Measurements from ENCODE around the gene CSGALNACT2. TPM values are rescaled to one million over a fixed set of nuclear protein-coding genes. Genes with fewer than 3 reads are reported as not detected.

The CSGALNACT2 gene
- polyA plus RNA-seq, 2 donors: 2.0 to 3.4 TPM

DNA sequence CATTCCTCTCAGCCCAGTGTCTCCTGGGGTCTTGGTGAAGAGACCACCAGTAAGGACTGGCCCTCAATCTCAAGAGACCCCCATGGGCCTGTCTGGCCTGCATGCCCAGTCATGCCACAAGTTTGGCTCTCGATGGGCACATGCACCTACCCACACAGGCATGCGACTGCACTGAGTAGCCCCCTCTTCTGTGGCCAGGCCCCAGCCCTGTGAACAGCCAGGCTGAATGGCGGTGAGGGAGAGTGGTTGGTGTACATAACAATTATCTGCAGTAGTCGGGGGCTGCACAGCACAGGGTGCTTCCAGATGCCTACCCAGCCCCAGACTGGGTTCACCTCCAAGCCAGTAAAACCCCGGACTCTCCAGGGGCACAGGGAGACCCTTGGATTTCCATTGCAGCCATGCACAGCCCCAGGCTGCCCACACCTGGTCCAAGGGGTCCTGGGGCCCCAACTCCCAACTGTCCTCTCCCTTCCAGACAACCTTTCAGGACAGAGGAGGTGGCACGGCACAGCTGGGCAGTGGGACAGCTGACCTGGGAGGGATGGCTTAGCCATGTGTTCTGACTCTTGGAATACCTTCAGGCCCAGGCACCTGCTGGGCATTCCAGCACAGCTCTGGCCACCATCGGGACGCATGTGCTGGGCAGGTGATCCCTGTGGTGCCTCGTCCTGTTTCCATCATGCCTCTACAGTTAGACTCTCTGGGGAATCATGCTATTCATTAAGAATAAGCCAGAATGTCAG, 21.0 kb upstream of the CSGALNACT2 start:
- Histone ChIP-seq H3K4me3 (ENCODE audit: low read depth in 1 of 2, low read length in 2 of 2) (no peak overlapping the region), H3K9me3 (ENCODE audit: control insufficient read depth in 2 of 2, insufficient read depth in 1 of 2, low read depth in 1 of 2, low read length in 1 of 2) (no peaks in the 10 kb centered on the region), H3K27me3 (ENCODE audit: control insufficient read depth in 1 of 2, insufficient read depth in 2 of 2, low read length in 2 of 2) (no peaks in the 10 kb centered on the region), H3K27ac (ENCODE audit: low read depth in 2 of 2, low read length in 1 of 2) (no peak overlapping the region), H3K4me1 (ENCODE audit: control insufficient read depth in 2 of 2, insufficient read depth in 2 of 2, low read length in 1 of 2) (no peaks in the 10 kb centered on the region), H3K36me3 (ENCODE audit: control insufficient read depth in 2 of 2, insufficient read depth in 2 of 2, low read length in 1 of 2) (no peaks in the 10 kb centered on the region)
- WGBS, 2 donors: 72 to 75% methylated on average over 9 of the region's 9 CpGs

GRCh38 chr10:43117777-43118583, 20.3 kb upstream of the CSGALNACT2 start:
- Histone ChIP-seq H3K27ac (ENCODE audit: low read depth in 2 of 2, low read length in 1 of 2) (no peak overlapping the region), H3K36me3 (ENCODE audit: control insufficient read depth in 2 of 2, insufficient read depth in 2 of 2, low read length in 1 of 2) (no peaks in the 10 kb centered on the region), H3K4me3 (ENCODE audit: low read depth in 1 of 2, low read length in 2 of 2) (no peak overlapping the region), H3K27me3 (ENCODE audit: control insufficient read depth in 1 of 2, insufficient read depth in 2 of 2, low read length in 2 of 2) (no peaks in the 10 kb centered on the region), H3K4me1 (ENCODE audit: control insufficient read depth in 2 of 2, insufficient read depth in 2 of 2, low read length in 1 of 2) (no peaks in the 10 kb centered on the region), H3K9me3 (ENCODE audit: control insufficient read depth in 2 of 2, insufficient read depth in 1 of 2, low read depth in 1 of 2, low read length in 1 of 2) (no peaks in the 10 kb centered on the region)
- 86 to 87% methylated on average over 18 of the region's 18 CpGs for WGBS, 2 donors

GRCh38 chr10:43118631-43119415, 19.4 kb upstream of the CSGALNACT2 start:
- no peak overlapping the region for H3K4me3 ChIP-seq (ENCODE audit: low read depth in 1 of 2, low read length in 2 of 2)
- H3K36me3 ChIP-seq (ENCODE audit: control insufficient read depth in 2 of 2, insufficient read depth in 2 of 2, low read length in 1 of 2): no peaks in the 10 kb centered on the region
- H3K27ac ChIP-seq (ENCODE audit: low read depth in 2 of 2, low read length in 1 of 2): no peak overlapping the region
- H3K4me1 ChIP-seq (ENCODE audit: control insufficient read depth in 2 of 2, insufficient read depth in 2 of 2, low read length in 1 of 2): no peaks in the 10 kb centered on the region
- WGBS, 2 donors: 82 to 85% methylated on average over 19 of the region's 19 CpGs
- H3K27me3 ChIP-seq (ENCODE audit: control insufficient read depth in 1 of 2, insufficient read depth in 2 of 2, low read length in 2 of 2): no peaks in the 10 kb centered on the region
- no peaks in the 10 kb centered on the region for H3K9me3 ChIP-seq (ENCODE audit: control insufficient read depth in 2 of 2, insufficient read depth in 1 of 2, low read depth in 1 of 2, low read length in 1 of 2)

DNA sequence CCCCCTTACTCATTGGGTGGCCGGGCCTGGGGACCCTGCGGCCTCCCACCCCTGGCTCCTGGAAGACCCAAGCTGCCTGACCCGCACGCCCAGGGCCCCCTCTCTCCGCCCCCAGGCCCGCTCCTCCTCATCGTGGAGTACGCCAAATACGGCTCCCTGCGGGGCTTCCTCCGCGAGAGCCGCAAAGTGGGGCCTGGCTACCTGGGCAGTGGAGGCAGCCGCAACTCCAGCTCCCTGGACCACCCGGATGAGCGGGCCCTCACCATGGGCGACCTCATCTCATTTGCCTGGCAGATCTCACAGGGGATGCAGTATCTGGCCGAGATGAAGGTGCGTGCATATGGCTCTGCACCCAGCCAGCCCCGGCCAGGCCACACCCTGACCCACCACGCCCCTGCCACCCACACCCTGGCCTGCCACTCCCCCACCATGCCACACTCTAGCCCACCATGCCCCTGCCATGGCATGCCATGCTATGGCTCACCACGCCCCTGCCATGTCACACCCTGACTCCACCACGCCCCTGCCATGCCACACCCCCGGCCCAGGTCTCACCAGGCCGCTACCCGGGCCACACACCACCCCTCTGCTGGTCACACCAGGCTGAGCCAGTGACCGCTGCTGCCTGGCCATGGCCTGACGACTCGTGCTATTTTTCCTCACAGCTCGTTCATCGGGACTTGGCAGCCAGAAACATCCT, 18.7 kb upstream of the CSGALNACT2 start:
- Histone ChIP-seq H3K4me3 (ENCODE audit: low read depth in 1 of 2, low read length in 2 of 2) (no peak overlapping the region), H3K4me1 (ENCODE audit: control insufficient read depth in 2 of 2, insufficient read depth in 2 of 2, low read length in 1 of 2) (no peaks in the 10 kb centered on the region), H3K27me3 (ENCODE audit: control insufficient read depth in 1 of 2, insufficient read depth in 2 of 2, low read length in 2 of 2) (no peaks in the 10 kb centered on the region), H3K27ac (ENCODE audit: low read depth in 2 of 2, low read length in 1 of 2) (no peak overlapping the region), H3K36me3 (ENCODE audit: control insufficient read depth in 2 of 2, insufficient read depth in 2 of 2, low read length in 1 of 2) (no peaks in the 10 kb centered on the region), H3K9me3 (ENCODE audit: control insufficient read depth in 2 of 2, insufficient read depth in 1 of 2, low read depth in 1 of 2, low read length in 1 of 2) (no peaks in the 10 kb centered on the region)
- 89 to 90% methylated on average over 31 of the region's 31 CpGs for WGBS, 2 donors

DNA sequence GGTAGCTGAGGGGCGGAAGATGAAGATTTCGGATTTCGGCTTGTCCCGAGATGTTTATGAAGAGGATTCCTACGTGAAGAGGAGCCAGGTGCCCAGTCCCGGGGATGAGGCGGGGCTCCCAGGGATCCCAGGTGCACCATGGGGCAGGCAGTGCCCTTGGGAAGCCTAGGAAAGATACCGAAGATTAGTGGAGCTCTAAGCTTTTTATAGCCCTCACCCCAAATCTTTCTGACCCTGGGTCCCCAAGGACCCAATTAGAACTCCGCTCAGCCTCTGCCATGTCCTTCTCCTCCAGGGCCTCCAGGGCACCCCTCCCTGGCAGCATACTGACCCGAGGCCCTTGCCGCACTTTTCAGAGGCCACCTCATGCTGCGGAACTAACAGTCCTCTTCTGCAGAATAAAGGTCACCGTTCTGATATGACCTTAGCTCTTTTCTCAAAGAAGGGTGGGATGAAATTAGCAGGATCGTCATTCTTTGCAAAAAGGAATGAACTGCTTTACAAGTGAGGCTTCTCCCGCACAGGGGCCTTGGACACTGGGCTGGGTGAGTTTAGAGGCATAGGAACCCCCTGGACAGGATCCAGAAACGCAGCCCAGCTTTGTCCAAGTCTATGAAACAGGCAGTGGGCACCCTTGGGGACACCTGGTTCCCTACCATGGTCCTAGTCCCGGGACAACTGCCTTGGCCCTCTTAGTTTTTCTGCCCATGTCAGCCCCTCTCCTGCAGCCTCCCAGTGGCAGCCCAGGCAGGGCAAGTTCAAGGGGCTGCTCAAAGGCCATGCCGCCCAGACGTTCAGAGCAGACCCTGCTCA, 17.9 kb upstream of the CSGALNACT2 start:
- Histone ChIP-seq H3K4me3 (ENCODE audit: low read depth in 1 of 2, low read length in 2 of 2) (no peak overlapping the region), H3K36me3 (ENCODE audit: control insufficient read depth in 2 of 2, insufficient read depth in 2 of 2, low read length in 1 of 2) (no peaks in the 10 kb centered on the region), H3K27me3 (ENCODE audit: control insufficient read depth in 1 of 2, insufficient read depth in 2 of 2, low read length in 2 of 2) (no peaks in the 10 kb centered on the region), H3K9me3 (ENCODE audit: control insufficient read depth in 2 of 2, insufficient read depth in 1 of 2, low read depth in 1 of 2, low read length in 1 of 2) (no peaks in the 10 kb centered on the region), H3K27ac (ENCODE audit: low read depth in 2 of 2, low read length in 1 of 2) (no peak overlapping the region), H3K4me1 (ENCODE audit: control insufficient read depth in 2 of 2, insufficient read depth in 2 of 2, low read length in 1 of 2) (no peaks in the 10 kb centered on the region)
- 85 to 86% methylated on average over 19 of the region's 19 CpGs for WGBS, 2 donors

DNA sequence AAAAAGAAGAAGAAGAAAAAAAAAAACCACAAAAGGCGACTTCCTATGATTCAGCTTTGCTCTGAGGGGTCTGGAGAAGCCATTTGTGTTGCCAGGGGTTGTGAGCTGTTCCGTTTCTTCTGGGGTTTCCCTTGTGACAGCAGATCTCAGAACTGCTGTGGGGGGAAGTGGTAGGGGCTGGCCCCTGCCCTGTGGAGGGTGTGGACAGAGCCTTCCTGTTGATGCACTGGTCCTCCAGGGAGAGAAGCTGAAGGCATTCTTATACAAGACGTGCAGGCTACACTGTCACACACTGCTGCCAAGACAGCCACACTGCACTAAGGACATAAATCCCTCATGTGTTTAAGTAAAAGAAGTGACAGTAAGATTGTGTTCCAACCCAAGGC, 17.3 kb upstream of the CSGALNACT2 start:
- Histone ChIP-seq H3K4me1 (ENCODE audit: control insufficient read depth in 2 of 2, insufficient read depth in 2 of 2, low read length in 1 of 2) (no peaks in the 10 kb centered on the region), H3K36me3 (ENCODE audit: control insufficient read depth in 2 of 2, insufficient read depth in 2 of 2, low read length in 1 of 2) (no peaks in the 10 kb centered on the region), H3K9me3 (ENCODE audit: control insufficient read depth in 2 of 2, insufficient read depth in 1 of 2, low read depth in 1 of 2, low read length in 1 of 2) (no peaks in the 10 kb centered on the region), H3K4me3 (ENCODE audit: low read depth in 1 of 2, low read length in 2 of 2) (no peak overlapping the region), H3K27ac (ENCODE audit: low read depth in 2 of 2, low read length in 1 of 2) (no peak overlapping the region), H3K27me3 (ENCODE audit: control insufficient read depth in 1 of 2, insufficient read depth in 2 of 2, low read length in 2 of 2) (no peaks in the 10 kb centered on the region)
- 60 to 62% methylated on average over 3 of the region's 3 CpGs for WGBS, 2 donors

DNA sequence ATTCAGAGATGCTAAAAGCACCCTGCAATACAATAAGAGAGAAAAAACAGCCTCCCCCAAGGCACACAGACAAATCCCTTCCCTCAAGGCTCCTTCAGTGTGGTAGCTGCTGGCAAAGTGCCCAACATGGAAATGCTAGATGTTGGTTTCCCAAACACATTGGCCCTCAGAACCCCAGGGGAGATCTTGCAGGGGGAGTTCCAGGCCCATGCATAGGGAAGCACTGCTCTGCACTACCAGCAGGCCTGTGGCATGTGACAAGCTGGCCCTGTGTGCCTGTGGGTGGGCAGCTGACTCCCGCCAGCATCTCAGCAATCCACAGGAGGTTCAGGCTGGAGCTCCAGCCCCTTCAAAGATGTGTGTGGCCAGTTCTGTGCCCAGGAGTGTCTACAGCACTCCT, 16.8 kb upstream of the CSGALNACT2 start:
- no peaks in the 10 kb centered on the region for H3K9me3 ChIP-seq (ENCODE audit: control insufficient read depth in 2 of 2, insufficient read depth in 1 of 2, low read depth in 1 of 2, low read length in 1 of 2)
- H3K4me3 ChIP-seq (ENCODE audit: low read depth in 1 of 2, low read length in 2 of 2): no peak overlapping the region
- 85 to 93% methylated on average over 1 of the region's 1 CpG for WGBS, 2 donors
- no peaks in the 10 kb centered on the region for H3K36me3 ChIP-seq (ENCODE audit: control insufficient read depth in 2 of 2, insufficient read depth in 2 of 2, low read length in 1 of 2)
- H3K27ac ChIP-seq (ENCODE audit: low read depth in 2 of 2, low read length in 1 of 2): no peak overlapping the region
- H3K27me3 ChIP-seq (ENCODE audit: control insufficient read depth in 1 of 2, insufficient read depth in 2 of 2, low read length in 2 of 2): no peaks in the 10 kb centered on the region
- H3K4me1 ChIP-seq (ENCODE audit: control insufficient read depth in 2 of 2, insufficient read depth in 2 of 2, low read length in 1 of 2): no peaks in the 10 kb centered on the region

DNA sequence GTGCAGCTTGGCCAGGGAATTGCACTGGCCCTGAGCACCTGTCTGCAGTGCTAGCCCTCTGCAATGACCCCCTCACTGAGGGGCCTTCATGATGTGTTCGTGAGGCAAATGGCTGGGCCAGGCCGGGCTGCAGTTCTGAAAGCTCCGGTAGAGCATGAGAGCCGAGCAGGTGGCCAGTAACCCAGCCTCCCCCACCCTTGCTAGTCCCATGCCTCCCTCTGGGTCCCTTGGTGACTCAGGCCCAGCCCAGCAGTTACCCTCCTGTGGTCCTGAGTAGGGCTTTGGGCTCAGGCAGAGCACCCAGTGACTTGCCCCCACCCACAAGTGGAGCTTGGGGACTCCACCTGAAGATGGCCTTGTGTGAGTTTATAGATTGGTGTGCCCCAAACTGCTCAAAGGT, 16.1 kb upstream of the CSGALNACT2 start:
- Histone ChIP-seq H3K4me3 (ENCODE audit: low read depth in 1 of 2, low read length in 2 of 2) (no peak overlapping the region), H3K27ac (ENCODE audit: low read depth in 2 of 2, low read length in 1 of 2) (no peak overlapping the region), H3K9me3 (ENCODE audit: control insufficient read depth in 2 of 2, insufficient read depth in 1 of 2, low read depth in 1 of 2, low read length in 1 of 2) (no peaks in the 10 kb centered on the region), H3K36me3 (ENCODE audit: control insufficient read depth in 2 of 2, insufficient read depth in 2 of 2, low read length in 1 of 2) (no peaks in the 10 kb centered on the region), H3K4me1 (ENCODE audit: control insufficient read depth in 2 of 2, insufficient read depth in 2 of 2, low read length in 1 of 2) (no peaks in the 10 kb centered on the region), H3K27me3 (ENCODE audit: control insufficient read depth in 1 of 2, insufficient read depth in 2 of 2, low read length in 2 of 2) (no peaks in the 10 kb centered on the region)
- WGBS, 2 donors: 87 to 92% methylated on average over 4 of the region's 4 CpGs
